Measurements from ENCODE around the gene APOO. TPM values are rescaled to one million over a fixed set of nuclear protein-coding genes. Genes with fewer than 3 reads are reported as not detected.

APOO gene
- total RNA-seq, 1 experiment from 2014 or later: 23.4 TPM

DNA sequence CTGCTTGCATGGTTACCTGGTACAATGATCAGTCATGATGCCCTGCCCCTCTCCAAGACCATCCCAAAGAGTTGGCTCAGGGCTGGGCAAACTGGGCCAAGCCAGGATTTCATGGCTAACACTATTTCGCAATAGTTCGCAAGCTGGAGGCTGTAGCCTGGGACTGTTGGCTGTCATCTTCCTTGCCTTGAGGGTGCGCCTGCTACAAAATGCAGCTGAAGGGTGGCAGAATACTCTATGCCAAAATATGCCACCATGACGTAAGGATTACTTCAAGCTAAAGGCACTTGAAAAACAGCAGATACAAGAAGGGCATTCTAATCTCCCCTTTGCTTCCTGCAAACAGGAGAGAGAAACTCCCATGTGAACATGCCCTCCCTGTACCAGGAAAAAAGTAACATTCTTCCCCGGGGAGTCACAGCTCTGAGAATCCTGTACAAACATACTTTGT lies 103.8 kb downstream of the APOO start:
- Mint-ChIP-seq H3K27me3 (ENCODE audit: insufficient read depth, unreplicated experiment) (no peaks in the 10 kb centered on the region), H3K4me3 (ENCODE audit: unreplicated experiment) (peak overlapping the region; percentile 38), H3K9me3 (ENCODE audit: unreplicated experiment) (no peaks in the 10 kb centered on the region), H3K4me1 (ENCODE audit: low read depth, unreplicated experiment) (peaks cover 28% of the 10 kb centered on the region), H3K36me3 (ENCODE audit: insufficient read depth, unreplicated experiment) (peaks cover 25% of the 10 kb centered on the region), H3K27ac (ENCODE audit: unreplicated experiment) (peak overlapping the region; percentile 90)
- H3K9me3 ChIP-seq: no peaks in the 10 kb centered on the region
- H3K4me3 ChIP-seq (ENCODE audit: low read depth, low read length): no peak overlapping the region
- peak; percentile 47 to 48 for DNase-seq
- no TSS peak for BruUV-seq (replicated peaks)
- ChIA-PET CTCF (no interaction called here), POLR2A (interaction anchor here (0.9 kb wide), 1 partner anchor 21 kb away, joined by 8 read pairs; the partner anchor contains the start of gene SAT1)
- peaks cover 27% of the 10 kb centered on the region for H3K4me1 ChIP-seq
- no peaks in the 10 kb centered on the region for H3K36me3 ChIP-seq (ENCODE audit: control insufficient read depth, insufficient read depth, low read length)
- intact Hi-C loops (cut with micrococcal nuclease; ENCODE audit: unreplicated experiment): no loop called here
- no peaks in the 10 kb centered on the region for H3K27me3 ChIP-seq (replicated peaks; ENCODE audit: control insufficient read depth, insufficient read depth, low read length)
- TF ChIP-seq, protein P1, sequence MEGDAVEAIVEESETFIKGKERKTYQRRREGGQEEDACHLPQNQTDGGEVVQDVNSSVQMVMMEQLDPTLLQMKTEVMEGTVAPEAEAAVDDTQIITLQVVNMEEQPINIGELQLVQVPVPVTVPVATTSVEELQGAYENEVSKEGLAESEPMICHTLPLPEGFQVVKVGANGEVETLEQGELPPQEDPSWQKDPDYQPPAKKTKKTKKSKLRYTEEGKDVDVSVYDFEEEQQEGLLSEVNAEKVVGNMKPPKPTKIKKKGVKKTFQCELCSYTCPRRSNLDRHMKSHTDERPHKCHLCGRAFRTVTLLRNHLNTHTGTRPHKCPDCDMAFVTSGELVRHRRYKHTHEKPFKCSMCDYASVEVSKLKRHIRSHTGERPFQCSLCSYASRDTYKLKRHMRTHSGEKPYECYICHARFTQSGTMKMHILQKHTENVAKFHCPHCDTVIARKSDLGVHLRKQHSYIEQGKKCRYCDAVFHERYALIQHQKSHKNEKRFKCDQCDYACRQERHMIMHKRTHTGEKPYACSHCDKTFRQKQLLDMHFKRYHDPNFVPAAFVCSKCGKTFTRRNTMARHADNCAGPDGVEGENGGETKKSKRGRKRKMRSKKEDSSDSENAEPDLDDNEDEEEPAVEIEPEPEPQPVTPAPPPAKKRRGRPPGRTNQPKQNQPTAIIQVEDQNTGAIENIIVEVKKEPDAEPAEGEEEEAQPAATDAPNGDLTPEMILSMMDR (IDR thresholded peaks at IDR 0.05; ENCODE audit: insufficient read depth in 1 of 2, low read depth in 1 of 2, low read length in 1 of 2, severe bottlenecking in 1 of 2, unreplicated experiment in 1 of 2): no peak

DNA sequence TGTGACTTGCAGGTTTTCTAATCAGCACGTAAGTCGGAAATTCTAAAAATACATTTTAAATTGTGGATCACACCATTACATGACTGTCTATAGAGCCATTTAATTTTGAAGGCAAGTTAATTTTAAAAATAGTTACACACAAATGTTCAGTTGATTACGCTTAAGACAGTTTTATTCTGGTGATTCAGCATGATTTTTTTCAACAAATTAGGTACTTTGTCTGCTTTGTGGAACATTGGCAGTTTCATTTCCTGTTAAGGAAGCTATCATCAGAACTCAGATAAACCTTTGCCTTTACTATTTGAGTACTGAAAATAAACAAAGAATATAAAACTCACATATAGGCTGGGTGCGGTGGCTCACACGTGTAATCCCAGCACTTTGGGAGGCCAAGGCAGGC lies 105.3 kb downstream of the APOO start:
- DNase-seq: no peak
- Mint-ChIP-seq H3K36me3 (ENCODE audit: insufficient read depth, unreplicated experiment) (peaks cover 17% of the 10 kb centered on the region), H3K27ac (ENCODE audit: unreplicated experiment) (no peak overlapping the region), H3K9me3 (ENCODE audit: unreplicated experiment) (no peaks in the 10 kb centered on the region), H3K4me1 (ENCODE audit: low read depth, unreplicated experiment) (peaks cover 28% of the 10 kb centered on the region), H3K4me3 (ENCODE audit: unreplicated experiment) (no peak overlapping the region), H3K27me3 (ENCODE audit: insufficient read depth, unreplicated experiment) (no peaks in the 10 kb centered on the region)
- Histone ChIP-seq H3K4me1 (peaks cover 24% of the 10 kb centered on the region), H3K9me3 (no peaks in the 10 kb centered on the region), H3K36me3 (ENCODE audit: control insufficient read depth, insufficient read depth, low read length) (no peaks in the 10 kb centered on the region), H3K27me3 (replicated peaks; ENCODE audit: control insufficient read depth, insufficient read depth, low read length) (no peaks in the 10 kb centered on the region), H3K4me3 (ENCODE audit: low read depth, low read length) (no peak overlapping the region)
- BruUV-seq (replicated peaks): no TSS peak
- intact Hi-C loops (cut with micrococcal nuclease; ENCODE audit: unreplicated experiment): no loop called here
- POLR2A ChIA-PET: no interaction called here
- CTCF ChIA-PET: no interaction called here
- TF ChIP-seq, protein P1 (IDR thresholded peaks at IDR 0.05; ENCODE audit: insufficient read depth in 1 of 2, low read depth in 1 of 2, low read length in 1 of 2, severe bottlenecking in 1 of 2, unreplicated experiment in 1 of 2): no peak

DNA sequence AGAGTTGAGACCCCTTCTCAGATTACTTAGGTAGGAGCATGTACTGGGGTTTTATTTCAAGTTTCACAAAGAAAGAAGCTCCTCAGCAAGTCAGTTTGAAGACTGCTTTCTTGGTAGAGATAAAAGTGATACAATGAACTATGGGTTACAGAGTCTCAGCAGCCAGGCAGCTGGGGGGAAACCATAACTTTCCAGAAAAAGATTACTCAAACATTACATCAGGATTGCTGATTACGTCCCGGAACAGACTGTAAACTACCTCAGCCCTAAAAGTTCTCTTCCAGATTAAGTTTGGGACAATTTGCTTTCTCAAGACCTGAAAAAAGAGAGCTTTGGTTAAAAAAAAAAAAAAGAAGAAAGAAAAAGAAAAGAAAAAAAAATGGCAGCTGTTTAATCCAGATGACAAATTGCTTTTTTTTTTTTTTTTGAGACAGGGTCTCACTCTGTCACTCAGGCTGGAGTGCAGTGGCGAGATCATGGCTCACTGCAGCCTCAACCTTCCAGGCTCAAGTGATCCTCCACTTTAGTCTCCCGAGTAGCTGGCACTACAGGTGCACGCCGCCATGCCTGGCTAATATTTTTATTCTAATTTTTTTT lies 108.2 kb downstream of the APOO start:
- intact Hi-C loops (cut with micrococcal nuclease; ENCODE audit: unreplicated experiment): no loop called here
- Mint-ChIP-seq H3K27ac (ENCODE audit: unreplicated experiment) (peak overlapping the region; percentile 79), H3K9me3 (ENCODE audit: unreplicated experiment) (no peaks in the 10 kb centered on the region), H3K36me3 (ENCODE audit: insufficient read depth, unreplicated experiment) (peaks cover 11% of the 10 kb centered on the region), H3K27me3 (ENCODE audit: insufficient read depth, unreplicated experiment) (no peaks in the 10 kb centered on the region), H3K4me3 (ENCODE audit: unreplicated experiment) (no peak overlapping the region), H3K4me1 (ENCODE audit: low read depth, unreplicated experiment) (peaks cover 17% of the 10 kb centered on the region)
- no peak for DNase-seq
- Histone ChIP-seq H3K9me3 (no peaks in the 10 kb centered on the region), H3K36me3 (ENCODE audit: control insufficient read depth, insufficient read depth, low read length) (no peaks in the 10 kb centered on the region), H3K4me1 (peaks cover 15% of the 10 kb centered on the region), H3K4me3 (ENCODE audit: low read depth, low read length) (no peak overlapping the region), H3K27me3 (replicated peaks; ENCODE audit: control insufficient read depth, insufficient read depth, low read length) (no peaks in the 10 kb centered on the region)
- ChIA-PET CTCF (interaction anchor here (1.5 kb wide), 1 partner anchor 73 kb away, joined by 3 read pairs; no protein-coding TSS in a partner anchor), POLR2A (interaction anchor here (0.6 kb wide), 1 partner anchor 17 kb away, joined by 3 read pairs; the partner anchor contains the start of gene SAT1)
- no TSS peak for BruUV-seq (replicated peaks)
- TF ChIP-seq, protein P1 (IDR thresholded peaks at IDR 0.05; ENCODE audit: insufficient read depth in 1 of 2, low read depth in 1 of 2, low read length in 1 of 2, severe bottlenecking in 1 of 2, unreplicated experiment in 1 of 2): no peak

Data from Caco-2 (cell line).